ENCODE measurements around the gene MXRA7.
"Not testable (repeated sequence)": the region's sequence is repeated elsewhere in the genome, so short reads cannot be mapped to it uniquely, and the experiment has no call there.

GRCh38 chr17:76739568-76740115 is 28.9 kb upstream of the MXRA7 start:
- TF ChIP-seq, protein P1, sequence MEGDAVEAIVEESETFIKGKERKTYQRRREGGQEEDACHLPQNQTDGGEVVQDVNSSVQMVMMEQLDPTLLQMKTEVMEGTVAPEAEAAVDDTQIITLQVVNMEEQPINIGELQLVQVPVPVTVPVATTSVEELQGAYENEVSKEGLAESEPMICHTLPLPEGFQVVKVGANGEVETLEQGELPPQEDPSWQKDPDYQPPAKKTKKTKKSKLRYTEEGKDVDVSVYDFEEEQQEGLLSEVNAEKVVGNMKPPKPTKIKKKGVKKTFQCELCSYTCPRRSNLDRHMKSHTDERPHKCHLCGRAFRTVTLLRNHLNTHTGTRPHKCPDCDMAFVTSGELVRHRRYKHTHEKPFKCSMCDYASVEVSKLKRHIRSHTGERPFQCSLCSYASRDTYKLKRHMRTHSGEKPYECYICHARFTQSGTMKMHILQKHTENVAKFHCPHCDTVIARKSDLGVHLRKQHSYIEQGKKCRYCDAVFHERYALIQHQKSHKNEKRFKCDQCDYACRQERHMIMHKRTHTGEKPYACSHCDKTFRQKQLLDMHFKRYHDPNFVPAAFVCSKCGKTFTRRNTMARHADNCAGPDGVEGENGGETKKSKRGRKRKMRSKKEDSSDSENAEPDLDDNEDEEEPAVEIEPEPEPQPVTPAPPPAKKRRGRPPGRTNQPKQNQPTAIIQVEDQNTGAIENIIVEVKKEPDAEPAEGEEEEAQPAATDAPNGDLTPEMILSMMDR (IDR thresholded peaks at IDR 0.05; ENCODE audit: low read depth, low read length) = not testable (repeated sequence)
- not testable (repeated sequence) for TF ChIP-seq EZH2phosphoT487 (IDR thresholded peaks at IDR 0.05; ENCODE audit: low read depth)

Data from OCI-LY3 (cell line).